B cell (primary cell): ENCODE measurements around the gene C6orf89. TPM values are rescaled to one million over a fixed set of nuclear protein-coding genes. Genes with fewer than 3 reads are reported as not detected.

Source experiments
- polyA plus RNA-seq: library from polyadenylated mRNA; depleted of rRNA; stranded (reverse); fragments of >200 nt; gene quantifications from 2 replicates; pipeline ENCODE4 v1.2.3, GENCODE V29; 2012
- total RNA-seq, 2 donors: library from RNA; stranded (reverse); fragments of 120-200 nt in 1 of 2; gene quantifications; 1 replicate in 1 of 2; 2 replicates in 1 of 2; pipeline versions ENCODE4 v1.2.3 to v1.2.4, GENCODE V29; 2013 to 2022

The C6orf89 gene
- total and polyA plus RNA-seq, 2 donors (not counting 1 experiment from before 2014, with no cell fraction given), result 13.0 to 35.3 TPM

Other genes with a start within 250 kb of the C6orf89 start
- 45.5 and 47.2 TPM in 2 replicates for gene CDKN1A, start 207.2 kb upstream of the C6orf89 start, total RNA-seq
- gene CDKN1A, start 207.2 kb upstream of the C6orf89 start, polyA plus RNA-seq, result 352 and 542 TPM in 2 replicates
- 0.15 and 0.19 TPM in 2 replicates for gene RAB44, start 188.1 kb upstream of the C6orf89 start, total RNA-seq
- gene RAB44, start 188.1 kb upstream of the C6orf89 start, polyA plus RNA-seq, result 0.16 and 0.25 TPM in 2 replicates
- 49.8 and 51.4 TPM in 2 replicates for gene CPNE5, start 46.5 kb upstream of the C6orf89 start, total RNA-seq
- gene CPNE5, start 46.5 kb upstream of the C6orf89 start, polyA plus RNA-seq, result 125 and 357 TPM in 2 replicates
- 7.0 and 10.5 TPM in 2 replicates for gene PPIL1, start 11.1 kb upstream of the C6orf89 start, total RNA-seq
- gene PPIL1, start 11.1 kb upstream of the C6orf89 start, polyA plus RNA-seq, result 1.7 and 2.9 TPM in 2 replicates
- 1.1 and 1.4 TPM in 2 replicates for gene PI16, start 68.8 kb downstream of the C6orf89 start, total RNA-seq
- 1.4 and 7.4 TPM in 2 replicates for gene PI16, start 68.8 kb downstream of the C6orf89 start, polyA plus RNA-seq
- gene MTCH1, start 100.2 kb downstream of the C6orf89 start, total RNA-seq, result 150 and 160 TPM in 2 replicates
- 91.7 and 145 TPM in 2 replicates for gene MTCH1, start 100.2 kb downstream of the C6orf89 start, polyA plus RNA-seq
- gene FGD2, start 119.7 kb downstream of the C6orf89 start, total RNA-seq, result 352 and 360 TPM in 2 replicates
- gene FGD2, start 119.7 kb downstream of the C6orf89 start, polyA plus RNA-seq, result 444 and 682 TPM in 2 replicates